Measurements from ENCODE around the gene ZCCHC9. TPM values are rescaled to one million over a fixed set of nuclear protein-coding genes. Genes with fewer than 3 reads are reported as not detected.
"Not testable (repeated sequence)": the region's sequence is repeated elsewhere in the genome, so short reads cannot be mapped to it uniquely, and the experiment has no call there.

Gene ZCCHC9
- total and polyA plus RNA-seq, 2 donors (not counting 1 experiment from before 2014, with no cell fraction given), result 8.8 to 23.0 TPM

DNA sequence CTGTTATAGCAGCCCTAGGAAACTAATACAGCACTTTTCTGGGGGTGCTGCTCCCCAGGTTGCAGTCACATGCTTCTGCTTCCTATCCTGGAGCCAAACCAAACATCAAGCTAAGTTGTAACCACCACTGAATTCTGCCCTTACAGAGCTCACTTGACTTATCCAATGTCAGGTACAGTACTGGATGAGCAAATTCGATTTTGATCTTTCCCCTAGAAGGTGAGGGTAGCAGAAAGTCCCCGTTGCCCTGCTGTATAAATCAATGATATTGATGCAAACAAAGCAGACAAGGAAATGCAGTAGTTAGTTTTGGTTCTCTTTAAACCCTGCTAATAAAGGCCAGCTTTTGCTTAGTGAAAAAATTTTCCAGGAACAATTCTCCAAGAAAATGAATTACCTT, 36.4 kb downstream of the ZCCHC9 start:
- H3K4me1 ChIP-seq (ENCODE audit: control insufficient read depth in 2 of 2, insufficient read depth in 2 of 2, low read length in 2 of 2), result no peaks in the 10 kb centered on the region
- peaks cover 3% of the 10 kb centered on the region for H3K27me3 Mint-ChIP-seq
- no peak overlapping the region for H2AFZ ChIP-seq (ENCODE audit: insufficient read depth, low read depth, low read length, poor library complexity, severe bottlenecking)
- H3K4me2 ChIP-seq (replicated peaks; ENCODE audit: low read depth, low read length, poor library complexity, severe bottlenecking), result no peak overlapping the region
- no peak overlapping the region for H3K27ac ChIP-seq (ENCODE audit: low read length in 2 of 2)
- no peak overlapping the region for H3K4me3 ChIP-seq (ENCODE audit: control extremely low read depth in 1 of 5, extremely low read depth in 1 of 5, insufficient read depth in 1 of 5, low read depth in 2 of 5, low read length in 4 of 5)
- DNase-seq (no peak), ATAC-seq (ENCODE audit: low read depth) (no peak)
- no peaks in the 10 kb centered on the region for H3K9me3 Mint-ChIP-seq (ENCODE audit: insufficient read depth)
- H3K9ac ChIP-seq (ENCODE audit: low read length), result no peak overlapping the region
- no peak overlapping the region for H3K27ac Mint-ChIP-seq
- ChIA-PET CTCF (no interaction called here), POLR2A (no interaction called here)
- no peaks in the 10 kb centered on the region for H3K79me2 ChIP-seq (ENCODE audit: control insufficient read depth, insufficient read depth, low read length)
- no peak overlapping the region for H3K4me3 Mint-ChIP-seq
- H4K20me1 ChIP-seq (ENCODE audit: control insufficient read depth, insufficient read depth, low read length, poor library complexity, severe bottlenecking), result no peaks in the 10 kb centered on the region
- no peaks in the 10 kb centered on the region for H3K36me3 ChIP-seq (replicated peaks in 1 of 2; ENCODE audit: control extremely low read depth in 1 of 2, control insufficient read depth in 1 of 2, extremely low read depth in 1 of 2, insufficient read depth in 2 of 2, low read length in 1 of 2)
- H3K4me1 Mint-ChIP-seq, result no peaks in the 10 kb centered on the region
- TF ChIP-seq EZH2 (IDR thresholded peaks at IDR 0.05; ENCODE audit: borderline replicate concordance, insufficient read depth, low read depth, low read length, poor library complexity, severe bottlenecking), result no peak
- TF ChIP-seq, protein P1, sequence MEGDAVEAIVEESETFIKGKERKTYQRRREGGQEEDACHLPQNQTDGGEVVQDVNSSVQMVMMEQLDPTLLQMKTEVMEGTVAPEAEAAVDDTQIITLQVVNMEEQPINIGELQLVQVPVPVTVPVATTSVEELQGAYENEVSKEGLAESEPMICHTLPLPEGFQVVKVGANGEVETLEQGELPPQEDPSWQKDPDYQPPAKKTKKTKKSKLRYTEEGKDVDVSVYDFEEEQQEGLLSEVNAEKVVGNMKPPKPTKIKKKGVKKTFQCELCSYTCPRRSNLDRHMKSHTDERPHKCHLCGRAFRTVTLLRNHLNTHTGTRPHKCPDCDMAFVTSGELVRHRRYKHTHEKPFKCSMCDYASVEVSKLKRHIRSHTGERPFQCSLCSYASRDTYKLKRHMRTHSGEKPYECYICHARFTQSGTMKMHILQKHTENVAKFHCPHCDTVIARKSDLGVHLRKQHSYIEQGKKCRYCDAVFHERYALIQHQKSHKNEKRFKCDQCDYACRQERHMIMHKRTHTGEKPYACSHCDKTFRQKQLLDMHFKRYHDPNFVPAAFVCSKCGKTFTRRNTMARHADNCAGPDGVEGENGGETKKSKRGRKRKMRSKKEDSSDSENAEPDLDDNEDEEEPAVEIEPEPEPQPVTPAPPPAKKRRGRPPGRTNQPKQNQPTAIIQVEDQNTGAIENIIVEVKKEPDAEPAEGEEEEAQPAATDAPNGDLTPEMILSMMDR (IDR thresholded peaks at IDR 0.05), result no peak
- intact Hi-C loops (cut with micrococcal nuclease), result no loop called here
- H3K9me3 ChIP-seq (ENCODE audit: control extremely low read depth in 1 of 3, control insufficient read depth in 2 of 3, insufficient read depth in 1 of 3, low read length in 2 of 3), result peaks cover 2 to 12% (median 4%) of the 10 kb centered on the region in 3 donors
- WGBS (ENCODE audit: insufficient coverage), result no CpG with 5 or more reads among the region's 2 CpGs
- H3K27me3 ChIP-seq (replicated peaks in 1 of 4; ENCODE audit: control extremely low read depth in 1 of 4, control insufficient read depth in 3 of 4, insufficient read depth in 4 of 4, low read length in 3 of 4), result peaks cover 0 to 3% (median 0%) of the 10 kb centered on the region in 4 experiments

DNA sequence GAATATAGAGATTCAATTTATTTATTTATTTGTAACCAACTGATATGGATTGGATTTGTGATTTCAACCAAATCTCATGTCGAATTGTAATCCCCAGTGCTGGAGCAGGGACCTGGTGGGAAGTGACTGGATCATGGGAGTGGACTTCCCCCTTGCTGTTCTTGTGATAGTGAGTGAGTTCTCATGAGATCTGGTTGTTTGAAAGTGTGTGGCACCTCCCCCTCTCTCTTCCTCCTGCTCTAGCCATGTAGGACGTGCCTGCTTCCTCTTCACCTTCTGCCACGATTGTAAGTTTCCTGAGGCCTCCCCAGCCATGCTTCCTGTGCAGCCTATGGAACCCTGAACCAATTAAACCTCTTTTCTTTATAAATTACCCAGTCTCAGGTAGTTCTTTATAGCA, 36.8 kb downstream of the ZCCHC9 start:
- H3K9me3 Mint-ChIP-seq (ENCODE audit: insufficient read depth); H3K79me2 ChIP-seq (ENCODE audit: control insufficient read depth, insufficient read depth, low read length); H3K4me3 ChIP-seq (ENCODE audit: control extremely low read depth in 1 of 5, extremely low read depth in 1 of 5, insufficient read depth in 1 of 5, low read depth in 2 of 5, low read length in 4 of 5); H3K4me1 Mint-ChIP-seq; H3K36me3 ChIP-seq (replicated peaks in 1 of 2; ENCODE audit: control extremely low read depth in 1 of 2, control insufficient read depth in 1 of 2, extremely low read depth in 1 of 2, insufficient read depth in 2 of 2, low read length in 1 of 2); H3K27me3 ChIP-seq (replicated peaks in 1 of 4; ENCODE audit: control extremely low read depth in 1 of 4, control insufficient read depth in 3 of 4, insufficient read depth in 4 of 4, low read length in 3 of 4); ATAC-seq (ENCODE audit: low read depth); H3K4me2 ChIP-seq (replicated peaks; ENCODE audit: low read depth, low read length, poor library complexity, severe bottlenecking); CTCF ChIA-PET; H4K20me1 ChIP-seq (ENCODE audit: control insufficient read depth, insufficient read depth, low read length, poor library complexity, severe bottlenecking); H3K9ac ChIP-seq (ENCODE audit: low read length); DNase-seq; H3K4me1 ChIP-seq (ENCODE audit: control insufficient read depth in 2 of 2, insufficient read depth in 2 of 2, low read length in 2 of 2); H3K4me3 Mint-ChIP-seq; H3K27ac ChIP-seq (ENCODE audit: low read length in 2 of 2); POLR2A ChIA-PET; intact Hi-C loops (cut with micrococcal nuclease); H2AFZ ChIP-seq (ENCODE audit: insufficient read depth, low read depth, low read length, poor library complexity, severe bottlenecking); H3K27me3 Mint-ChIP-seq; H3K27ac Mint-ChIP-seq: not testable (repeated sequence)
- peaks cover 2 to 12% (median 4%) of the 10 kb centered on the region in 3 donors for H3K9me3 ChIP-seq (ENCODE audit: control extremely low read depth in 1 of 3, control insufficient read depth in 2 of 3, insufficient read depth in 1 of 3, low read length in 2 of 3)
- WGBS (ENCODE audit: insufficient coverage), result 50% methylated on average over 2 of the region's 3 CpGs

Data from B cell (primary cell).